ENCODE results near the gene SLC2A11.
"Not testable (repeated sequence)": the region's sequence is repeated elsewhere in the genome, so short reads cannot be mapped to it uniquely, and the experiment has no call there.

Gene SLC2A11

DNA sequence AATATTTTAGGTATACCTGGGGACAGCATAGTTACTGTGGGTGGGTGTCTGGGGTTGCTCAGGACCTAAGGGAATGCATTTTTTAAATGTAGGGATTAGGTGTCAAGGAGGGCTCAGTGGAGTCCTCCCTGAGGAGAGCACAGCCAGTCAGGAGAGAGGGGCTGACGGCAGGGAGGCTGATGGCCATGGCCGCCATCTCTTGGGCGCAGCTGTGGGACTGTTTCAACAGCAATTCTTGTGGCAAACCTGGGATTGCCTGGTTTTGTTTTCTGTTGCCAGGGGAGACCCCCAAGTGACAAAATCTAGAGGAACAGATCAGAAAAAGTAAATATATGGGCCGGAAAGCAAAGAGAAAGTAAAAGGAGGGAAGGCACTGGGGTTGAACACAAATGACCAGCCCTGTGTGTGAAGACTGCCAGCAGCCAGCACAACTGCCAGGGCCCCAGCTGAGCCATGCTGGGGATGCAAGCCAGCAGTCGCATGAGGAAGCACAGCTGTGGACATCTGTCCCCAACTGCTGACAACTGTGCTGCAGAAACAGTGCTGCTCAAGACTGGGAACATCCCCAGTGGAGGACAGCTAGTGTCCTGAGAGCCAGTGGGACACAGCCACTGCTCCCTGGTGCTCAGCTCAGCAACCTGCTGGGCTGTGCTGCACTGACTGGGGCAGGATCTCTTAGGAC lies 47.0 kb downstream of the SLC2A11 start:
- DNase-seq (ENCODE audit: low read depth in 3 of 3, low spot score in 1 of 3) = no peak

DNA sequence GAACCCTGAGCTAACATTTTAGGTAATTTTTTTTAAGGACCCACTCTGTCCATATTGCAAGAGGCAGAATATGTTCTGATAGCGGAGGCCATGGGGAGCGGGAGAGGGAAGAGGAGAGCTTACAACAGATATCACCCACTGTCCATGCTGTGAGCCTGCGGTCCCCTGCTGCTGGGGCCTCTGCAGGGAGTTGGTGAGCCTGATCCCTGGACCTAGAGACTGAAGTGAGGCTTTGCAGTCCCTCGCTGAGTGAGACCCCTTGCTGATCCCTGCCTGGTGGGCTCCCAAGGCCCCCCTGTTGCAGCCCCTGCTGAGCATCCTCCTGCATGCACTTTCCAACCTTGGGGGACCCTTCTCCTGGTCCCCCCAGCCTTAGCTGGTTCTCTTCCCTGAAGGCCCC lies 49.0 kb downstream of the SLC2A11 start:
- no peak for DNase-seq (ENCODE audit: low read depth in 3 of 3, low spot score in 1 of 3)

DNA sequence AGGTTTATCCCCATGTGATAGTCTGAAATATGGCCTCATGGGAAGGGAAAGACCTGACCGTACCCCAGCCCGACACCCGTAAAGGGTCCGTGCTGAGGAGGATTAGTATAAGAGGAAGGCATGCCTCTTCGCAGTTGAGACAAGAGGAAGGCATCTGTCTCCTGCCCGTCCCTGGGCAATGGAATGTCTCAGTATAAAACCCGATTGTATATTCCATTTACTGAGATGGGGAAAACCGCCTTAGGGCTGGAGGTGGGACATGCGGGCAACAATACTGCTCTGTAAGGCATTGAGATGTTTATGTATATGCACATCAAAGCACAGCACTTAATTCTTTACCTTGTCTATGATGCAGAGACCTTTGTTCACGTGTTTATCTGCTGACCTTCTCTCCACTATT lies 49.7 kb downstream of the SLC2A11 start:
- not testable (repeated sequence) for DNase-seq (ENCODE audit: low read depth in 3 of 3, low spot score in 1 of 3)

DNA sequence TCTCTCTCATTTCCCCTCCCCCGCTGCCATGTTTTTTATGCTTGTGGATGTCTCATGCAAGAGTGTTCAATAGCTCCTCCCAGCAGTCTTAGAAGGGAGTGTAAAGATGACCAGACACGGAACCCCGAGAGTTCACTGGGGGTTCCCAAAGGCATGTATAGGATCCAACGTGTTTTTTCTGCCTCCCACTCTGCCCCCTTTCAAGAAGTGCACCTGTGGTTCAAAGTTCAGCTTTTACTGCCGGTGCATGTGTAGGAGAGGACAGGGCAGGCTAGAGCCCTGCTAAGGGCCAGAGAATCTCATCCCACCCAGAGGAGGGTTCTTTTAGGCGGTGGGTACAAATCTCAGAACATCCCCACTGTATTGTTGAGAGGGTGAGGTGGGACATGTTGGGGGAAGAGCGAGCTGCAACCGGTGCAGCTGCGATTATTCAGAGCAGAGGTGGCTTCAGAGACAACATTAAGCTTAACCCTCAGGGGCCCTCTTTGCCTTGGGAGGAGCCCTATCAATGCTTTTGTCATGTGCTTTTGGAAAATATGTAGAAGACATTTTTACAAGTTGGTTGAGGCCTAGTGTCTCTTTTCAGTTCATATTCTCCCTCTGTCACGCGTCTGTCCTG lies 51.0 kb downstream of the SLC2A11 start:
- no peak for DNase-seq (ENCODE audit: low read depth in 3 of 3, low spot score in 1 of 3)

DNA sequence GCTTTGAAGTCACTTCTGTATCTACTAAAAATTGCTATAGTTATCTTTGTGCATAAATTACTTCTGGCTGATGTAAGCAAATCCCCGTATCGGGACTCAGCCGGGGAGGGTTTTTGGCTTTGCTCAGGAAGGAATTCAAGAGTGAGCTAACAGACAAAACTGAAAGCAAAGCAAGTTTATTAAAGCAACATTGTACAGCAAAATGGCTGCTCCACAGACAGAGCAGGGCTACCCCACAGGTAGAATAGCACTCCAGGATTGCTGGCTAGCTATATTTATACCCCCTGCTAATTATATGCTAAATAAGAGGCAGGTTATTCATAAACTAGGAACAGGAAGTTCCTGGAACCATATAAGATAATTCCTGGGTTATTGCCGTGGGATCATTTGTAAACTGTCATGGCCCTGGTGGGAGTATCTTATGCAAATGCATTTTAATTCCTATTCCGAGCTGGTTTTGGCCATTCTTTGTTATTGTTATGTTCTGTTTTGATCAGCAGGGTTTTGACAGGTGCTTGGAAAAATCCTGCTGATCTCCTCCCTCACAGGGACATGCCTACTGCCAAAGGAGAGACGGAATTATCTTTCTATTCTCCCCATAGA lies 51.7 kb downstream of the SLC2A11 start:
- DNase-seq (ENCODE audit: low read depth in 3 of 3, low spot score in 1 of 3) = no peak

DNA sequence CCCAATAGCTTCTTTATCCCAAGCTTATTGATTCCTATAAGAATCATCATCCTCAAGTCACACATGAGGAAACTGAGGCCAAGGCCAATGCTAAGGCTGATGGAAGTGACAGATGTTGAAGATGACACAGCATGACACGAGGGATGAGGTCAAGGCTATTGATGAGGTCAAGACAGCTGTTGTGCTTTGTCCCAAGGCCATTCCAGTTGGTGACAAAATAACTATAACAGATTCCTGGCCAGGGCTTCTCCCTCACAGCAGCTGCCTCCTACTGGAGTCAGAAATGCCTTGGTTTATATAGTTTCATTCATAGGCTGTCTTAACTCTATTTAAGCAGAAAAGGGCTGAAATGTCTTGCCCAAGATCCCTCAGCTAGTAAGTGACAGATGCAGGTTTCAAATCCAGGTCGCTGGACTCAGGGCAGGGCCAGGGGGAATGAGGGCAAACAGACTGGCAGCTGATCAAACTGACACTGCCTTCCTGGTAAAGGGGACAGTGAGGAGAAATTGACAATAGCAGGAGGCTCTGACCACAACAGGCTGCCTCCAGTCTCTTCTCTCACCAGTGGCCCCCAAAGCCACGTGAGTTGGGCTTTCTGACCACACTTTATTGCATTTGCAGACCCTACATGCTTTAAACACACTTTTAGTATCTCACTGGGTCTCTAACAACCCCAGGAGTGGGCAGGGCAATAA lies 53.0 kb downstream of the SLC2A11 start:
- DNase-seq (ENCODE audit: low read depth in 3 of 3, low spot score in 1 of 3) = no peak

DNA sequence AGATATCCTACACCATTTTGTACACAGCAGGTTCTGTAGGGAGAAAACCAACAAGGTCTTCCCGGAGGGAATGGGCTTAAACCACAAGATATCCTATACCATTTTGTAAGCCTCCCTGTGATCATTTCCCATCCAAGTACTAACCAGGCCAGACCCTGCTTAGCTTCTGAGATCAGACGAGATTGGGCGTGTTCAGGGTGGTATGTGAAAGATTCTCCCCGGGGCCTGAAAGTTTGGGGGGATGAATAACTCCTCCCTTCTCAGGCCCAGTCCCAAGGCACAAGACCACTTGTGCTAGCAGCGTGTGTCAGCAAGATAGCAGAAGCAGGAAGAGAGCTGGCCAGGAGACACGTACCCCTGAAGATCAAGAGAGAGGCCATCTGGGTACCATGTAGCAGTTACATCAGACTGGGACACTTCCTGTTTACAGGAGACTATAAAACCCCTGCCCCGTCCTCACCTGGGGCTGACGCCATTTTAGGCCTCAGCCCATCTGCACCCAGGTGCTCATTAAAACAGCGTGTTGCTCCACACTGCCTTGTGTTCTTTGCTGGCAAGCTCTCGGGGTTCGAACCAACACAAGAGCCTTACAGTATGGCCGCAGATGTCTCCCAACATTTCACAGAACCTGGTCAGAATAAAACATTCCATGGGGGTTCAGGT lies 53.8 kb downstream of the SLC2A11 start:
- no peak for DNase-seq (ENCODE audit: low read depth in 3 of 3, low spot score in 1 of 3)

DNA sequence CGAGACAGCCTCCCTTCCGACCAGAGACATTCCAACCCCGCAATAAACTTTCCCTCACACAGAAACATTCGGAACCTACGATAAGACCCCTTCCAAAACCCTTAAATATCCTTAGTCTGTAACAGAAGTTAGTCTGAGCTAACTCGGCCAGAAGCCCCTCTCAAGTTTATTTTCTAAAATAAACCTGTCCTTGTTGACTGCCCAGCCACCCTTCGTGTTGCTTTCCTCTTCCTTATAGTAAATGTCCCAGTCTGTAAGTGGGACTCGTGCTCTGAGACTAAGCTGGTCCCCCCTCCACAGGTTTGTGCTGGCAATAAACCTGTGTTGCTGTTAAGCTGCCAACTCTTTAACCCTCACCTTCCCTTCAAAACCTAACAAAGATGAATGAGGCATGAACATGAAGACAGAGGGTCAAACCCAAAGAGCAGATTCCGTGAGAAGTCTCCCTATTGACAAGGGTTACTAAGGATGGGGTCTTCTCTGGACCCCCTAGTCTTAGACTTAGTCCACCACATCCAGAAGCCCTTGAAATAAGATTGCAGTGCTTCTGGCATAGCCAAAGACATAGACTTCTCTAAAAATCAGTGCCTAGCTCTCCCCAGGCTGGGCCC lies 54.7 kb downstream of the SLC2A11 start:
- DNase-seq (ENCODE audit: low read depth in 3 of 3, low spot score in 1 of 3) = no peak

DNA sequence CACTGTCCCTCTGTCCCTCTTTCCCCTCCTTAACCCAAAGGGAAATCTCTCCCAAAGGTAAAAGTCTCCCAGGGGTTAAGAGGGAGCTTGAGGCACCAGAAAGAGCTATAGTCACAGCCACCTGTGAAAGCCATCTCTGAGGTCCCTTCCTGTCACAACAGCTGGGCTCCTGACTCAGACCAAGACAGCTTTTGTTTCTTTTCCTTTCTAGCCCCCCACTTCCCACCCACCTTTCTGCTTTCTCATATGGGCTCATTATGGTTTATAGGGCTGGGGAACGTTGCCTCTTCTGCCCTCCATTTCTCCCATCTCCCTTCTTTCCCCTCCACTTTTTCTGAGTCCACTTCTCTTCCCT lies 55.6 kb downstream of the SLC2A11 start:
- no peak for DNase-seq (ENCODE audit: low read depth in 3 of 3, low spot score in 1 of 3)

DNA sequence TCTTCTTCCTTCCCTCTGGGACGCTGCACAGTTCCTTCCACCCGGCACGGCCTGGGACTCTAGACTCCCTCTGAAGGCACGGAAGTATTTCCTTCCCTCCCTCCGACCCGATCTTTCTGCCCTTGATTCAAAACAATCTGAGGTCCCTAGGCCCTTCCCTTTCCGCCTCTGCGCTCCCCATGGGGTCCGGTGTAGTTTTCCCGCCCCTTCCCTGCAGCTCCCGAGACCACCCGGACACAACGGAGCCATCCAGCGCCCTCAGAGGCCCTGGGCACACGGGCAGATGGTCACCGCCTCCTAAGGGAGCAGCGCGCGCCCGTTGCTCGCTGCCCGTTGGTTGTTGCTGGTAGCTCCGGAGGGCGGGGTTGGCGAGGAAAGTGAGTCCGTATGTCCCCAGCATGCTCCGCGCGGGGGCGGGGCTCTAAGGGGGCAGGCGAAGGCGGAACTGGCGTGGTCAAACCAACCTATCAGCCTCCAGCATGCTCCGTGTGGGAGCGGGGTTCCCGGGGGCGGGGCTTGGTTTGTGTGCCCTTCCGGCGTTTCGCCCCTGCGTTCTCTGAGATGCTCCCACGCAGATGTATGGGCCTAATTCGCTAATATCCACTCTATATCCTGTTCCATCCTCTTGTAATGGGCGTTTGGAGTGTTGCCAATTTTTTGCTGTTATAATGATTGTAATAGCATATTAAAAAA lies 56.1 kb downstream of the SLC2A11 start:
- DNase-seq (ENCODE audit: low read depth in 3 of 3, low spot score in 1 of 3) = peak; percentile 94 to 99 (median 97)

DNA sequence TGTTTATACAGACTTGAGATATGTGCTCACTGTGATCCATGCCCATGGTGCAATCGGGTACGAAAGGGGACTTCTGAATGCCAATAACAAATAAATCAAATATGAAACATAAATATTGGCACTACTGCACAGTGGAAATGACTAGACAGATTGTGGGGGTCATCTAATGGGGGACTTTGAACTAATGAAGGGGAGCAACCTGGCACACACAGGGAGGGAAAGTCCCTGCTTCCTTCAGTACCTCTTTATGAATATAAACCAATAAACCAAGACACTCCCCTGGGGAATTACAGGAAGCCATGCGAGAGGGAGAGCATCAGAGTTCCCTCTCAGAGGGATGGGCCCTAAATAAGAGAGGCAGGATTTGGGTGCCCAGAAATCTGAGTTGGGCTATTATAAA lies 57.6 kb downstream of the SLC2A11 start:
- no peak for DNase-seq (ENCODE audit: low read depth in 3 of 3, low spot score in 1 of 3)

DNA sequence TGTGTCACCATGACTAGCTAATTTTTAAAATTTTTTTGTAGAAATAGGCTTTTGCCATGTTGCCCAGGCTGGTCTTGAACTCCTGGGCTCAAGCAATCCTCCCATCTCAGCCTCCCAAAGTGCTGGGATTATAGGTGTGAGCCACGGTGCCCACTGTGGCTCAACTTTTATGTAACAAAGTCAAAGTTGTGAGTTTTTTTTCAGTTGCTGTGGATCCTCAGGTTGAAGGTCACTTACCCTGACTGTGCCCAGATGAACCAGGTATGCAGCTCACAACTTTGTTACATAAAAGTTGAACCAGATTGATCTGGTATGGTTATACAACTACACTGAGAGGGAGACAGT lies 62.6 kb downstream of the SLC2A11 start:
- DNase-seq (ENCODE audit: low read depth in 3 of 3, low spot score in 1 of 3) = not testable (repeated sequence)

DNA sequence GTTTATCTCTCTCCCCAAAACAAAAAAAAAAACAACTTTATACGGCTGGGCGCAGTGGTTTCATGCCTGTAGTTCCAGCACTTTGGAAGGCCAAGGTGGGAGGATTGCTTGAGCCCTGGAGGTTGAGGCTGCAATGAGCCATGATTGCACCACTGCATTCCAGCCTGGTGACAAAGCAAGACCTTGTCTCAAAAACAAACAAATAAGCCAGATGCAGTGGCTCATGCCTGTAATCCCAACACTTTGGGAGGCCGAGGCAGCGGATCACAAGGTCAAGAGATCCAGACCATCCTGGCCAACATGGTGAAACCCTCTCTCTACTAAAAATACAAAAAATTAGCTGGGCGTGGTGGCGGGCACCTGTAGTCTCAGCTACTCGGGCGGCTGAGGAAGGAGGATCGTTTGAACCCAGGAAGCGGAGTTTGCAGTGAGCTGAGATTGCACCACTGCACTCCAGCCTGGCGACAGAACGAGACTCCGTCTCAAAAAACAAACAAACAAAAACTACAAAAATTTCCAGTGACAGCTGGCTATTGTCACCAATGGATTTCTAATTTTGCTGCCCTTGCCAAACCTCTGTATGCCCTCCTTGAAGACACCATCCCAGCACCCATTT lies 64.0 kb downstream of the SLC2A11 start:
- DNase-seq (ENCODE audit: low read depth in 3 of 3, low spot score in 1 of 3) = not testable (repeated sequence)

DNA sequence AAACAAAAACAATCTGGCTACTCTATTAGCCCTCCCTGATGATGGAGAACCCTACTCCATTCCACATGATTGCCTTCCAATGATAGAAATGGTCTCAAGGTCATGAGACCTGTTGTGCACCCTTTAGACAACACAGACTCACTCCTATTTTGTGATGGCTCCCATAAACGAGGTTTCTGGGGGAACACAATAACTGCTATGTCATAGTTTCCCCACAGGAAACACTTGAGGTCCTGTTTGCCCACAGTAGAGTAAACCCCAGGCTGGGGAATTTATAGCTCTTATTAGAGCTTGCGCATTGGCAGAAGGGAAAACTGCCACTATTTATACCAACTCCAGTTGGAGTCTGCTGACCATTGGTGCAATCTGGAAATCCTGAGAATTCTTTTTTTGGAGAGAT lies 65.2 kb downstream of the SLC2A11 start:
- no peak for DNase-seq (ENCODE audit: low read depth in 3 of 3, low spot score in 1 of 3)

DNA sequence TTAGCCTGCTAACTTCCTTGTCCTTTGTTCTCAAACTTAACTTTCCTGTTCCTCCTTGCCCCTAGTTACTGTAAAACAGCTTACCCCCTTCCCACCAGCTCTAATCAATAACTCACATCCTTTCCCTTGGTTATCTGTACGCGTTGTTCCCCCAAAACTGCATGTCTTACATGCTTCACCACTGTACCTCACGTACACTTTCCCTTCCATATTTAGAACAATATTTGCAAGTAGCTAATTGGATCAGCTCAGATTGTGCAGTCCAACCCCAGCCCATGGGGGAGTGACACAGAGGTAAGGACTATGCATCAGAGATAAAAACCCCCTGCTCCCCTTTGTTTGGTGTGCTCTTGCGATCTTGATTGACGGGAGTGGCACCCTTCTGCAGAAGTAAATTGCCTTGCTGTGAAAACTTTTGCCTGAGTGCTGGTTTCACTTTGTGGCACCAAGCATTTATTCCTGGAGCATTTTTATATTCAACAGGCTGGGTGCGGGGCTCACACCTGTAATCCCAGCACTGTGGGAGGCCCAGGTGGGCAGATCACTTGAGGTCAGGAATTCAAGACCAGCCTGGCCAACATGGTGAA lies 67.4 kb downstream of the SLC2A11 start:
- no peak for DNase-seq (ENCODE audit: low read depth in 3 of 3, low spot score in 1 of 3)

DNA sequence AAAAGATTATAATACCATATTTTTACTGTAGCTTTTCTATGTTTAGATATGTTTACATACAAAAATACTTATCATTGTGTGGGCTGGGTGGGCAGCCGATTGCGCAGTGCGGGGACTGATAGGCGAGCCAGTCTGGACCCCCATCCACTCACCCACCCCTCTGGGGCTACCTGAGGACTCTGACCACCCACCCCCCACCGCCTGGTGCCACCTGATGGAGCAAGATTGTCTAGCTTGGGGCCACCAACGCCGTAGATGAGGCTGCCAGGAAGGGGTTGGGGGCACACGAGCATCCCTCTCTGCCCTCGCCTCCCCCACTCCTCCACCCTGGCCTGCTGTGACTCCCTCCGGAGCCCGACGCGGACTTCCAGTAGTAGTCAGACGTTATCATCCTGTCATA lies 68.9 kb downstream of the SLC2A11 start:
- no peak for DNase-seq (ENCODE audit: low read depth in 3 of 3, low spot score in 1 of 3)
